Neural crest cell (in vitro differentiated cells): ENCODE measurements around the gene SV2A. TPM values are rescaled to one million over a fixed set of nuclear protein-coding genes. Genes with fewer than 3 reads are reported as not detected.

Experiments used
- DNase-seq: peaks from one replicate; pipeline ENCODE4 v3.0.0; 2021; ENCODE audit warnings: low read depth, mixed read lengths, low spot score
- H3K27ac Mint-ChIP-seq: one replicate; pipeline ENCODE4 v1.8.0; 2021; ENCODE audit warnings: mild to moderate bottlenecking, mixed read lengths; ENCODE audit not compliant: unreplicated experiment
- H3K27me3 Mint-ChIP-seq: 2 replicates; pipeline ENCODE4 v1.8.0; 2021; ENCODE audit warnings: low read depth, mild to moderate bottlenecking, mixed read lengths
- H3K36me3 Mint-ChIP-seq: 2 replicates; pipeline ENCODE4 v1.8.0; 2021; ENCODE audit warnings: low read depth, mild to moderate bottlenecking, mixed read lengths
- H3K4me1 Mint-ChIP-seq: 2 replicates; pipeline ENCODE4 v1.8.0; 2021; ENCODE audit warnings: mixed read lengths
- H3K4me3 Mint-ChIP-seq: one replicate; pipeline ENCODE4 v1.8.0; 2021; ENCODE audit warnings: mild to moderate bottlenecking, mixed read lengths
- H3K9me3 Mint-ChIP-seq: 2 replicates; pipeline ENCODE4 v1.8.0; 2021; ENCODE audit warnings: mixed read lengths
- total RNA-seq: library from RNA; stranded (reverse); gene quantifications from 2 replicates; pipeline ENCODE4 v1.2.1, GENCODE V29; 2021
- TF ChIP-seq, protein P1 (sequence below): fragments of 200-600 bp; sonication (generic); conservative IDR thresholded peaks from 2 replicates; pipeline ENCODE4 v1.5.0; 2021; ENCODE audit warnings: antibody characterized with exemption, mild to moderate bottlenecking

SV2A gene
- total RNA-seq, 1 donor from 2014 or later: 49.5 TPM

DNA sequence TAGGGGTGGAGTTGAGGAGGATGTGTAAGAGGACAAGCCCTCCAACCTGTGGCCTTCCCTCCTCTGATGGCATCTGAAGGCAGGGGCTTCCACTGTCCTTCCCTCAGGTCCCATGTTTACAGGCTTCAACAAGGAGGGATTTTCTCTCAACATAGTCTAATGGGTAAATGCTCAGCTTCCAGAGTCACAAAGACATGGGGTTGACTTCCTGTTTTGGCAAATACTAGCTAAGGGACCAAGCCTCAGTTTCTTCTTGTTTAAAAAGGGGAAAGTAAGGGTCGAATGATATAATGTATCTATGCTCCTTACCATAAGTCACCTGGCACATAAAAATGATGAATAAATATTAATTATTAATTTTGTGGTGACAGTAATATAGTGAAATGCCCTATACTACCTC, 3.1 kb downstream of the SV2A start:
- no peaks in the 10 kb centered on the region for H3K9me3 Mint-ChIP-seq
- H3K36me3 Mint-ChIP-seq: peaks cover 19% of the 10 kb centered on the region
- no peaks in the 10 kb centered on the region for H3K27me3 Mint-ChIP-seq
- peaks cover 35% of the 10 kb centered on the region for H3K4me1 Mint-ChIP-seq
- no peak overlapping the region for H3K4me3 Mint-ChIP-seq
- TF ChIP-seq, protein P1, sequence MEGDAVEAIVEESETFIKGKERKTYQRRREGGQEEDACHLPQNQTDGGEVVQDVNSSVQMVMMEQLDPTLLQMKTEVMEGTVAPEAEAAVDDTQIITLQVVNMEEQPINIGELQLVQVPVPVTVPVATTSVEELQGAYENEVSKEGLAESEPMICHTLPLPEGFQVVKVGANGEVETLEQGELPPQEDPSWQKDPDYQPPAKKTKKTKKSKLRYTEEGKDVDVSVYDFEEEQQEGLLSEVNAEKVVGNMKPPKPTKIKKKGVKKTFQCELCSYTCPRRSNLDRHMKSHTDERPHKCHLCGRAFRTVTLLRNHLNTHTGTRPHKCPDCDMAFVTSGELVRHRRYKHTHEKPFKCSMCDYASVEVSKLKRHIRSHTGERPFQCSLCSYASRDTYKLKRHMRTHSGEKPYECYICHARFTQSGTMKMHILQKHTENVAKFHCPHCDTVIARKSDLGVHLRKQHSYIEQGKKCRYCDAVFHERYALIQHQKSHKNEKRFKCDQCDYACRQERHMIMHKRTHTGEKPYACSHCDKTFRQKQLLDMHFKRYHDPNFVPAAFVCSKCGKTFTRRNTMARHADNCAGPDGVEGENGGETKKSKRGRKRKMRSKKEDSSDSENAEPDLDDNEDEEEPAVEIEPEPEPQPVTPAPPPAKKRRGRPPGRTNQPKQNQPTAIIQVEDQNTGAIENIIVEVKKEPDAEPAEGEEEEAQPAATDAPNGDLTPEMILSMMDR: no peak
- no peak for DNase-seq
- peak overlapping the region; percentile 19 for H3K27ac Mint-ChIP-seq

DNA sequence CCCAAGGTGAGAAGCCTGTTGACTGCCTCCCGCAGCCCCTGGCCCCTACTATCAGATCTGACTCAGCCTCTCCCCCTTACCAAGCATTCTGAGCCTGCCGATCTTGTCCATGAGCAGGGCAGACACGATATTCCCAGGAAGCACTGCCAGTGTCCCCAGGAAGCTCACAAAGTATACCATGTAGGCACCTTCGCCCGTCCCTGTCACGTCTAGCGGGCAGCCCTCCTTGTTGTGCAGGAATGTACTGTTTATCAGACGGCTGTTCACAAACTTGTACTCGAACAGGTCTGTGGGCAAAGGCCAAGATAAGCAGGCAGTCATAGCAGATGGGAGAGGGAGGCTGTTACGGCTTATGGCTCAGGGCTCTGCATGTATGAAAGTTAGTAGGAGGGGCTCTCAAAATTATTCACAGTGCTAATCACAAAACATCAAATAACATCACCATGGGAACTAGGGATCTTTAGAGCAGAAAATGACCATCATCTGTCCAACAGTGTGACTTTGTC, 11.0 kb downstream of the SV2A start:
- no peaks in the 10 kb centered on the region for H3K4me1 Mint-ChIP-seq
- no peaks in the 10 kb centered on the region for H3K9me3 Mint-ChIP-seq
- no peaks in the 10 kb centered on the region for H3K27me3 Mint-ChIP-seq
- peaks cover 31% of the 10 kb centered on the region for H3K36me3 Mint-ChIP-seq
- TF ChIP-seq, protein P1: no peak
- no peak overlapping the region for H3K27ac Mint-ChIP-seq
- DNase-seq: no peak
- H3K4me3 Mint-ChIP-seq: no peak overlapping the region

DNA sequence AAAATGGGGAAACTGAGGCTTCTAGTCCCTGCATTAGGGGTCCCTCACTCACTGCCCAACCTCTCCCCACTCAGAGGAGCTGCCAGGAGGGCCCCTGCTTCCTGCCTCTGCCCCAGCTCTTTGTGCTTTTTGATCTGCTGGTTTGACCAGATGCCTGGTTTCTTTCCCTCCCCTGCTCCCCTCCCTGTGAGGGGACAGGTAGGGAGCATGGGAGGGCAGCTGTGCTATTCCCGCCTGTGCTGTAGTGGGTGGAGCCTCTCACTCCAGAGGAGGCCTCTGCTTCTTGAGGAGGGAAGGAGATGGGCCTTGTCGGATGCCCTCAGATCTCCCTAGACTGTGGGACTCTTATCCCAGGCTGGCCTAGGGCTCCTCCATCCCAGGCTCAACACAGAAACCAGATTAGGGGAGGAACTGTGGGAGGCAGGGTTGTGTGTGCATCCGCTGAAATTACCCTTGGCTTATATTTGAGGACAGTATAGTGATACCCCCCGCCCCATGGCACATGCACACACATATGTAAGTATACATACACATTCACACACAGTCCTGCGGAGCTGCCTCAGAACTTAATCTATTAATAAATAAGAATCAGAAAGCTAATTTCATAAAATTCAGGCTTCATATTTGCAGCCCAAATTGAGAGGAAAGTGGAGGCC, 13.7 kb downstream of the SV2A start:
- peaks cover 4% of the 10 kb centered on the region for H3K9me3 Mint-ChIP-seq
- peaks cover 14% of the 10 kb centered on the region for H3K4me1 Mint-ChIP-seq
- DNase-seq: no peak
- peaks cover 24% of the 10 kb centered on the region for H3K36me3 Mint-ChIP-seq
- TF ChIP-seq, protein P1: no peak
- no peaks in the 10 kb centered on the region for H3K27me3 Mint-ChIP-seq
- H3K27ac Mint-ChIP-seq: peak overlapping the region; percentile 50
- H3K4me3 Mint-ChIP-seq: peak overlapping the region; percentile 66

DNA sequence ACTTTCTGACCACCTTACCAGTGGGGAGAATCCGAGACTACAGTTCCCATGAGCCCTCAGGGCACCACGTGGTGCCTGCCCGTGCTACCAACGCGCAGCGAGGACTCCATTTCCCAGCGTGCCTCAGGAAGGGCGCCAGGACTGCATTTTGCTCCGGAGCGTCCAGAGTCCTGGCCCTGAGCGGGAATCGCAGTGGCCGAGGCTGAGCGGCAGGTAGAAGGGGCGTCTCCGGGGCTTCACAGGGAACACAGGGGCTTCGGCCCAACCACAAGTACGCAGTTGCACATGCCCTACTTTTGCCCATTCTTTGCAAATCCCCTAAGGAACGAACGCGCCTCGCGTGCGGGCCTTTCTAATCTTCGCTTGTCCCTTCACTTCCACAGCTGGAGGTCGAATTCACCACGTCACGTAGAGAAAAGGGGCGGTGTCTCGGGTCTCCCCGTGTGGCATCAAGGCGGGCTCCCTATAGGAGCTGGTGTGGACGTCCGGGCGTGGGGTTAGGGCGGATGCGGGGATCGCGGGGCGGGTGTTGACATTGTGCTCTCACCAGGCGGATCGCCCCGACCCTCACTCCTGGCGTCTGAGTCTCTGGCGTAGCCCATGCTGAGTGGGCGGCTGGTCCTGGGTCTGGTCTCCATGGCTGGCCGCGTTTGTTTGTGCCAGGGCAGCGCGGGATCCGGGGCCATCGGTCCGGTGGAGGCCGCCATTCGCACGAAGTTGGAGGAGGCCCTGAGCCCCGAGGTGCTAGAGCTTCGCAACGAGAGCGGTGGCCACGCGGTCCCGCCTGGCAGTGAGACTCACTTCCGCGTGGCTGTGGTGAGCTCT, 18.0 kb downstream of the SV2A start, which contains the start of gene BOLA1:
Gene BOLA1, plus strand, starts transcription at position 109 of the 825 bp plus-strand sequence. Its CDS starts 492 bp downstream, at position 601.
- H3K36me3 Mint-ChIP-seq: peaks cover 11% of the 10 kb centered on the region
- H3K27me3 Mint-ChIP-seq: no peaks in the 10 kb centered on the region
- TF ChIP-seq, protein P1: no peak
- H3K9me3 Mint-ChIP-seq: peaks cover 4% of the 10 kb centered on the region
- peak within 1 kb of the TSS; percentile 95 for H3K27ac Mint-ChIP-seq
- H3K4me1 Mint-ChIP-seq: peaks cover 14% of the 10 kb centered on the region
- peak; percentile 81 for DNase-seq
- H3K4me3 Mint-ChIP-seq: peak within 1 kb of the TSS; percentile 88

DNA sequence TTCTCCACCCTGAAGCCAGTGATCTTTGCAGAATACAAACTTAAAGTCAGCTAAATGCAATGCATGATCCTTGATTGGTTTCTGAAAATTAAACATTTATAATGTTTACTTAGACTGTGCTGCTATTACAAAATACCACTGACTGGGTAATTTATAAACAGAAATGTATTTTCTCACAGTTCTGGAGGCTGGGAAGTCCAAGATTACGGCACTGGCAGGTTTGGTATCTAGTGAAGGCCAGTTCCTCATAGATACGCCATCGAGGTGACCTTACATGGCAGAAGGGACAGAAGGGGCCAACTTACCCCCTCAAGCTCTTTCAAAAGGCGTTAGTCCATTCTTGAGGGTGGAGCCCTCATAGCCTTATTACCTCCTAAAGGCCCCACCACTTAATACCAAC, 21.1 kb downstream of the SV2A start:
- no peak for DNase-seq
- Mint-ChIP-seq H3K27ac (no peak overlapping the region), H3K4me3 (no peak overlapping the region), H3K9me3 (peaks cover 4% of the 10 kb centered on the region), H3K27me3 (no peaks in the 10 kb centered on the region), H3K36me3 (no peaks in the 10 kb centered on the region), H3K4me1 (peaks cover 14% of the 10 kb centered on the region)
- TF ChIP-seq, protein P1: no peak
